KMS-11 (cell line): ENCODE results near the gene CYP1A1.

Experiments used
- H2AFZ ChIP-seq: fragments of 200-600 bp; sonication (generic); 2 replicates; pipeline ENCODE4 v1.6.1; 2016; ENCODE audit warnings: antibody characterized with exemption, mixed run types, low read depth
- H3K27ac ChIP-seq: fragments of 200-600 bp; sonication (generic); 2 replicates; pipeline ENCODE4 v1.6.1; 2016; ENCODE audit warnings: mild to moderate bottlenecking, mixed run types
- H3K27me3 ChIP-seq: fragments of 200-600 bp; sonication (generic); 2 replicates; pipeline ENCODE4 v1.6.1; 2017; ENCODE audit warnings: mild to moderate bottlenecking, low read depth, mixed run types, moderate library complexity; ENCODE audit not compliant: insufficient read depth
- H3K36me3 ChIP-seq: fragments of 200-600 bp; sonication (generic); 2 replicates; pipeline ENCODE4 v1.6.1; 2017; ENCODE audit warnings: mild to moderate bottlenecking, mixed run types; ENCODE audit not compliant: insufficient read depth
- H3K4me1 ChIP-seq: fragments of 200-600 bp; sonication (generic); 2 replicates; pipeline ENCODE4 v1.6.1; 2016; ENCODE audit warnings: mild to moderate bottlenecking, low read depth, mixed run types; ENCODE audit not compliant: poor library complexity, severe bottlenecking
- H3K4me2 ChIP-seq: fragments of 200-600 bp; sonication (generic); 2 replicates; pipeline ENCODE4 v1.7.0; 2016; ENCODE audit warnings: mild to moderate bottlenecking, mixed run types
- H3K4me3 ChIP-seq: fragments of 200-600 bp; sonication (generic); IDR thresholded peaks from 2 replicates; pipeline ENCODE4 v1.6.1; 2017; ENCODE audit warnings: low read depth, low read length, mixed read lengths; ENCODE audit not compliant: insufficient read depth
- H3K79me2 ChIP-seq: fragments of 200-600 bp; sonication (generic); 2 replicates; pipeline ENCODE4 v1.6.1; 2016; ENCODE audit warnings: low read depth, mixed run types; ENCODE audit not compliant: insufficient read depth
- H3K9ac ChIP-seq: fragments of 200-600 bp; sonication (generic); 2 replicates; pipeline ENCODE4 v1.6.1; 2016; ENCODE audit warnings: mild to moderate bottlenecking, mixed run types
- H4K20me1 ChIP-seq: fragments of 200-600 bp; sonication (generic); 2 replicates; pipeline ENCODE4 v1.6.1; 2016; ENCODE audit warnings: mild to moderate bottlenecking, mixed run types; ENCODE audit not compliant: insufficient read depth
- TF ChIP-seq, protein P1 (sequence below): fragments of 200-600 bp; sonication (generic); conservative IDR thresholded peaks from 2 replicates; pipeline ENCODE4 v1.6.1; 2017; ENCODE audit warnings: low read depth, mild to moderate bottlenecking, antibody characterized with exemption, low read length, moderate library complexity, mixed read lengths

The CYP1A1 gene

GRCh38 chr15:74674161-74674560 lies 51.2 kb downstream of the CYP1A1 start:
- H3K79me2 ChIP-seq, result no peaks in the 10 kb centered on the region
- no peaks in the 10 kb centered on the region for H4K20me1 ChIP-seq
- H3K4me3 ChIP-seq, result no peak overlapping the region
- H3K4me2 ChIP-seq, result no peak overlapping the region
- no peak overlapping the region for H2AFZ ChIP-seq
- no peak overlapping the region for H3K9ac ChIP-seq
- no peaks in the 10 kb centered on the region for H3K36me3 ChIP-seq
- H3K27ac ChIP-seq, result no peak overlapping the region
- H3K4me1 ChIP-seq, result no peaks in the 10 kb centered on the region
- H3K27me3 ChIP-seq, result no peaks in the 10 kb centered on the region
- TF ChIP-seq, protein P1, sequence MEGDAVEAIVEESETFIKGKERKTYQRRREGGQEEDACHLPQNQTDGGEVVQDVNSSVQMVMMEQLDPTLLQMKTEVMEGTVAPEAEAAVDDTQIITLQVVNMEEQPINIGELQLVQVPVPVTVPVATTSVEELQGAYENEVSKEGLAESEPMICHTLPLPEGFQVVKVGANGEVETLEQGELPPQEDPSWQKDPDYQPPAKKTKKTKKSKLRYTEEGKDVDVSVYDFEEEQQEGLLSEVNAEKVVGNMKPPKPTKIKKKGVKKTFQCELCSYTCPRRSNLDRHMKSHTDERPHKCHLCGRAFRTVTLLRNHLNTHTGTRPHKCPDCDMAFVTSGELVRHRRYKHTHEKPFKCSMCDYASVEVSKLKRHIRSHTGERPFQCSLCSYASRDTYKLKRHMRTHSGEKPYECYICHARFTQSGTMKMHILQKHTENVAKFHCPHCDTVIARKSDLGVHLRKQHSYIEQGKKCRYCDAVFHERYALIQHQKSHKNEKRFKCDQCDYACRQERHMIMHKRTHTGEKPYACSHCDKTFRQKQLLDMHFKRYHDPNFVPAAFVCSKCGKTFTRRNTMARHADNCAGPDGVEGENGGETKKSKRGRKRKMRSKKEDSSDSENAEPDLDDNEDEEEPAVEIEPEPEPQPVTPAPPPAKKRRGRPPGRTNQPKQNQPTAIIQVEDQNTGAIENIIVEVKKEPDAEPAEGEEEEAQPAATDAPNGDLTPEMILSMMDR, result no peak

DNA sequence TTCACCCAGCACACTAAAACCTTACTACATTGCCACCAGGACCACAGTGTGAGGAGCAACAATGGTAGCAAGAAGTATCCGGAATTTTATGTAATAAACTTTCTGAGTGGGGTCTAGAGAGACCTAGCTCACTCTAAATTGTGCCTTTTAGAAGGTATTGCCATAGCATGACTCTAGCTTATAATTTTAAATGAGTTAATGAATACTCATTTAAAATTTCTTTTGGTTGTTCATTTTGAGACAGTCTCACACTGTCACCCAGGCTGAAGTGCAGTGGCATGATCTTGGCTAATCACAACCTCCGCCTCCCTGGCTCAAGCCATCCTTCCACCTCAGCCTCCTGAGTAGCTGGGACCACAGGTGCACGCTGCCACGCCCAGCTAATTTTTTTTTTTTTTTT lies 55.7 kb downstream of the CYP1A1 start:
- no peak overlapping the region for H3K4me3 ChIP-seq
- TF ChIP-seq, protein P1, result no peak

More for the DNA sequence above, 55.7 kb downstream of the CYP1A1 start:
- Histone ChIP-seq H3K27ac (no peak overlapping the region), H4K20me1 (no peaks in the 10 kb centered on the region), H3K4me1 (no peaks in the 10 kb centered on the region), H3K9ac (no peak overlapping the region), H3K36me3 (no peaks in the 10 kb centered on the region), H3K4me2 (no peak overlapping the region), H3K79me2 (no peaks in the 10 kb centered on the region), H2AFZ (no peak overlapping the region), H3K27me3 (no peaks in the 10 kb centered on the region)
